Sigmoid colon (tissue), 4 donors: ENCODE data around the gene ANKRD33B.

Source experiments
- POLR2A ChIP-seq, 2 donors: fragments of 450-650 bp; IDR thresholded peaks; one replicate each; pipeline ENCODE4 v1.6.1; 2016; ENCODE audit warnings: antibody characterized with exemption in 2 of 2, mild to moderate bottlenecking in 2 of 2, moderate library complexity in 2 of 2
- POLR2AphosphoS5 ChIP-seq, 4 donors: sonication (generic); formaldehyde crosslinking; IDR thresholded peaks; one replicate each; pipeline ENCODE4 v1.6.1; 2017; ENCODE audit warnings: antibody characterized with exemption in 4 of 4
- TF ChIP-seq, protein P1 (sequence below), 4 experiments: fragments of 450-650 bp in 3 of 4; fragments of 200-600 bp in 1 of 4; IDR thresholded peaks; one replicate each; pipeline ENCODE4 v1.5.1; 2016 to 2019; ENCODE audit warnings: antibody characterized with exemption in 4 of 4, mild to moderate bottlenecking in 3 of 4, moderate library complexity in 2 of 4

DNA sequence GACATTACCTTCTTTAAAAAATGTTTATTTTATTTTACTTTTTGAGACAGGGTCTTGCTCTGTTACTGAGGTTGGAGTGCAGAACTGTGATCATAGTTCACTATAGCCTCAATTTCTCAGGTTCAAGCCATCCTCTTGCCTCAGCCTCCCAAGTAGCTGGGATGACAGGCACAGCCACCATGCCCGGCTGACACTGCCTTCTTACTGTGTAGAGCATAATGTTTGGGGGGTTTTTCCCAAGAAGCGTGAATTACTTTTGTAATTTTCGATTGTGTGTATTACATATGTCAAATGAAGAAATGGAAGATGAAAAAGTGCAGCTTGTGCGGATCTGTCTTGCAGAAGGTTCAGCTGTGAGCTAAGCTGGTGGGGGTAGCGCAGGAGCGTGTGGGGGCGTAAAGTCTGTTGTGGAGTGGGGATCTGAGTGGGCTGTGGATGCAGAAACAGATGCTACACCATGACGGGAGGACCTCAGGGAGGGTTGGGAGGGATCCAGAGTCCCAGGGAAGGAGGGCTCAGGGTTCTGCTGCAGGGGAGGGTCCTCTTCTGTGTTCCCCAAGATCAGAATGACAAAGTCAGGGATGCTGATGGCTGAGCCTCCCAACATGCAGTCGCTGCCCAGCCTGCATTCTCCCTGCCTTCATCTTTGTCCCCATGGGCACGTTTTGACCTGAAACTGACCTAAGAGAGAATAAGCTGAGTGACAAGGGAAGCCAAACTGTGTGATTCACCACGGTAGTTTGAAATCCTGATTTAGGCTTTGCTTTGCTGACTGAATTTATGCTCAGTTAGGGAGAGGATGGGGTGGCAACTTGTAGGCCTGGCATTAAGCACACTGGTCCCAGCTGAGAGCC lies 6.8 kb upstream of the ANKRD33B start:
- TF ChIP-seq, protein P1, sequence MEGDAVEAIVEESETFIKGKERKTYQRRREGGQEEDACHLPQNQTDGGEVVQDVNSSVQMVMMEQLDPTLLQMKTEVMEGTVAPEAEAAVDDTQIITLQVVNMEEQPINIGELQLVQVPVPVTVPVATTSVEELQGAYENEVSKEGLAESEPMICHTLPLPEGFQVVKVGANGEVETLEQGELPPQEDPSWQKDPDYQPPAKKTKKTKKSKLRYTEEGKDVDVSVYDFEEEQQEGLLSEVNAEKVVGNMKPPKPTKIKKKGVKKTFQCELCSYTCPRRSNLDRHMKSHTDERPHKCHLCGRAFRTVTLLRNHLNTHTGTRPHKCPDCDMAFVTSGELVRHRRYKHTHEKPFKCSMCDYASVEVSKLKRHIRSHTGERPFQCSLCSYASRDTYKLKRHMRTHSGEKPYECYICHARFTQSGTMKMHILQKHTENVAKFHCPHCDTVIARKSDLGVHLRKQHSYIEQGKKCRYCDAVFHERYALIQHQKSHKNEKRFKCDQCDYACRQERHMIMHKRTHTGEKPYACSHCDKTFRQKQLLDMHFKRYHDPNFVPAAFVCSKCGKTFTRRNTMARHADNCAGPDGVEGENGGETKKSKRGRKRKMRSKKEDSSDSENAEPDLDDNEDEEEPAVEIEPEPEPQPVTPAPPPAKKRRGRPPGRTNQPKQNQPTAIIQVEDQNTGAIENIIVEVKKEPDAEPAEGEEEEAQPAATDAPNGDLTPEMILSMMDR (IDR thresholded peaks at IDR 0.05): no peak
- TF ChIP-seq POLR2A (IDR thresholded peaks at IDR 0.05) (no peak), POLR2AphosphoS5 (IDR thresholded peaks at IDR 0.05) (no peak)
